Superior temporal gyrus (tissue), 1 donor: ENCODE results near the gene MLC1.

Experiments
- DNase-seq: peaks from one replicate; pipeline ENCODE4 v3.0.0-alpha.2; 2016; ENCODE audit errors: extremely low spot score

The MLC1 gene

DNA sequence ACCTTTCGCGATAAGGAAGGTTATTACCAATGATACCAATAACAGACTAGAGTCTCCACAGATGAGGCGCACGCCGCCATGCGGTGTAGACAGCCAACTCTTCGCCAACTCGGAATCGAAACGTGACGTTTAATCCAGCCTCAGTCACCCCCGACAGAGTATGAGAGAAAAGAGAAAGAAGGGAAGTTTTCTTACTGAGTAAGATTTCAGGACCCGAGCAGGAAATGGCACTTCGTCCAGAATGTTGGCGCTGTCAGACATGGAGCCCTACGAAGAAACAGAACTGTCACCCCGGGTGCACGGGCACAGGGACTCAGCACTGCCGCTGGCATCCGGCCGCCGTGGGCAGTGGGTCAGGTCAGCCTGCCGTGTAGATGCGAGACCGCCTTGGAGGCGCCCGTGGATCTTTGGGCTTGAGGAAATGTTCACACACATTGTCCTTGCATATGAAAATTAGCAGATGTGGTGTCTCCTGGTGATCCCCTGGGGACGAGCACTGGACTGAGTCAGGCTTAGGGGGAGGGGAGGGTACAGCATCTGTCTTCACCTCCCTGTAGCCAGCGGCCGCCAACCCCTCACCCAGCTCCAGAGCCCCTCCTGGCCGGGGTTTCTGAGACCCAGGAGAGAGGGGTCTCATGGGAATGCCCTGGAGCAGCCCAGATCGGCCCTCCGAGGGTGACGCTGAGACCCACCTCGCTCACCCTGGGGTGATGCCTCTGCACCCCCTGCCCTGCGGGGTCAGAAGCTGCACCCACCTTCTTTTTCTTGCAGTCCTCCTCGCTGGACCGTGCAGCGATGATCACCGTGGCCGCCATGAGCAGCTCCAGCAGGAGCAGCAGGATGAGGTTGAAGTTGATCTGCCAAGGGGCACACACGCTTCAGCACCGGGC, 8.3 kb downstream of the MLC1 start:
- DNase-seq: no peak

DNA sequence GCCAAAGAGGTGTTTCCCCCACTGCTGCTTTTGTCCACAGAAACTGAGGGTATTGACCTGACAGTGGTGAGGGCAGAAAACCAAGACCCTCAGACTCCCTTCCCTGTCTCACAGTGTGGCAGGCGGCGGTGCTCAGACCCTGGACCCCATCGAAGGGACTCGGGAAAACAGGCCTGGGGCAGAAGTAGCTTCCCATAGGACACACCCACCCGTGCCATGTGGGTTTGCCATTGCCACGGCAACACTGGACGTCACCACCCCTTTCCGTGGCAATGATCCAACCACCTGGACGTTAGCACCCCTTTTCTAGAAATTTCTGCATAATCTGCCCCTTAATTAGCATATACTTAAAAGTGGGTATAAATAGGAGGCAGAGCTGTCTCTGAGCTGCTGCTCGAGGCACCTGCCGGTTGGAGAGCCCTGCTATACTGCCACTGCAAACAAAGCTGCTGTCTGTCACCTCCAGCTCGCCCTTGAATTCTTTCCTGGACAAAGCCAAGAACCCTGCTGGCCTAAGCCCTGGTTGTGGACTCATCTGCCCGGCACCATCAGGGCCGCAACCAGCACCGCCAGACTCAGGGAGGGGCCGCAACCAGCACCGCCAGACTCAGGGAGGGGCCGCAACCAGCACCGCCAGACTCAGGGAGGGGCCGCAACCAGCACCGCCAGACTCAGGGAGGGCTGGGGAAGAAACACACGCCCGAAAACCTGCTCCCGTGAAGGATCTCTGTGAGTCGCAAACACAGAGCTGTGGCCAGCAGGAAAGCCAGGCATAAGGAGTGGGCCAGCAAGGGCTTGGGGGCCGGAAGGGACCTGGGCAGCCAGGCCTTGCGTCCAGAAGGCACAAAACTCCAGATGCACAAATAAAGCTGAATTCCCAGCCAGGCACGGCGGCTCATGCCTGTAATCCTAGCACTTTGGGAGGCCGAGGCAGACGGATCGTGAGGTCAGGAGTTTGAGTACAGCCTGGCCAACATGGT, 10.4 kb downstream of the MLC1 start:
- no peak for DNase-seq

DNA sequence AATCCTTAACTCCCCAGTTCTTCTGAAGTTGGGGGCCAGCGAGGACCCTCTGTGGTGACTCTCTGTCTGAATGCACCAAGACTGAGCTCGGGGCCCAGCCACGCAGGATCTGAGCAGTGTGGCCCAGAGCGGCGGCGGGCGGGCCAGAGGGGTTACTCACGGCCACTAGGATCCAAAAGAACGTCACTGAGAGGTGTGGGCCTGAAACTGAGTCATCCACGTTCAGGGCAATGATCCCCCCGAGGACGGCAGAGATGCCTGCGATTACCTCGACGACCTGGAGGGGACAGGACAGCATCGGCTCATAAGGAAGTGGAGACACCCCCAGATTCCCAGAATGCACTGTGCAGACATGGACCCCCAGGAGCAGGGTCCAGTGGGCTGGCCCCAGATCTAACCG, 11.2 kb downstream of the MLC1 start:
- DNase-seq: no peak

DNA sequence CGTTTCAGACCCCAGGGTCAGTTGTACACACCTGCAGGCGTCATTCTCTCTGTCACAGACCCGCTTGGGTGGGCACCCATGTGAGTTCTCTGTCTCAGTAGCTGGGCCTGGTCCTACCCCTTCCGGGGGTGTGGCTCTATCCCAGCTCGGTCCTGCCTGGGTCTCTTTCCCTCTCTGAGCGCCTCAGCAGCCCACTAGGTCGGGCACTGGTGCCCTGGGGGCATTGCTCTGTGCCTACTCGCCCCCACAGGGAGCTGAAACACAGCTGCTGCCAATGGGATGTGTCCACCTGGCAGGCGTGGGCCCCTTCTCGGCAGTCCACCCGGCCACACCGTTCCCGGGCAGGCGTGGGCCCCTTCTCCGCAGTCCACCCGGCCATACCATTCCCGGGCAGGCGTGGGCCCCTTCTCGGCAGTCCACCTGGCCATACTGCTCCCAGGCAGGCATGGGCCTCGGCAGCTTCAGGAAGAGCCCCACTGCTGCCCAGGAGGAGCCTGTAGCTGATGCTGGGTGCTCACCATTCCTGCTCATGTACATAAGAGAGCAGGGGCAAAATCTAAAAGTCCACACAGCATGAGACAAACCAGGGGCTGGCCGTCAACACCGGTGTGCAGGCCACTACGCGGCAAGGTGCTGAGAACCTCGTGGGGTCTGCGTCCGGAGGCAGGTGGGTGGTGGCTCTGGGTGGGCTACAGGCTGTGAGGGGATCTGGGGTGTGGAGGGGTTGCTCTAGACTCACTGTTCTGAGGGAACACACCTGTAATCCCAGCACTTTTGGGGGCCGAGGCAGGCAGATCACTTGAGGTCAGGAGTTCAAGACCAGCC, 12.3 kb downstream of the MLC1 start:
- no peak for DNase-seq

DNA sequence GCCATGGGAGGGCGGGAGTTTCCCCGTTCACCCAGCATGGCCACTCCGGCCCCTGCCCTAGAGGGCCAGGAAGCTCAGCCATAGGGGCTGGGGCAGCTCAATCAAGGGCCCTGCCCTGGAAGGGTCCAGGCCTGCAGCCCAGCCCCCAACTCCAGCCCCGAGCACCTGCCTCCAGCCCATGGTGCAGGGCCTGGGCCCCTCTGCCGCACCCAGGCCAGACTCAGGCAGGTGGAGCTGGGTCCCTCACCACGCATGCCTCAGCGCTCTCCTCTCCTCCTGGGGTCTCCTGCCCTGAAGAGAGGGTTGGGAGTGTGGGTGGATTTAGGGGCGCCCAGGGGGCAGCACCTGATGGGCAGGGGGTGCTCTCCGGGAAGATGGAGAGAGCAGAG, 13.1 kb downstream of the MLC1 start:
- DNase-seq: no peak

DNA sequence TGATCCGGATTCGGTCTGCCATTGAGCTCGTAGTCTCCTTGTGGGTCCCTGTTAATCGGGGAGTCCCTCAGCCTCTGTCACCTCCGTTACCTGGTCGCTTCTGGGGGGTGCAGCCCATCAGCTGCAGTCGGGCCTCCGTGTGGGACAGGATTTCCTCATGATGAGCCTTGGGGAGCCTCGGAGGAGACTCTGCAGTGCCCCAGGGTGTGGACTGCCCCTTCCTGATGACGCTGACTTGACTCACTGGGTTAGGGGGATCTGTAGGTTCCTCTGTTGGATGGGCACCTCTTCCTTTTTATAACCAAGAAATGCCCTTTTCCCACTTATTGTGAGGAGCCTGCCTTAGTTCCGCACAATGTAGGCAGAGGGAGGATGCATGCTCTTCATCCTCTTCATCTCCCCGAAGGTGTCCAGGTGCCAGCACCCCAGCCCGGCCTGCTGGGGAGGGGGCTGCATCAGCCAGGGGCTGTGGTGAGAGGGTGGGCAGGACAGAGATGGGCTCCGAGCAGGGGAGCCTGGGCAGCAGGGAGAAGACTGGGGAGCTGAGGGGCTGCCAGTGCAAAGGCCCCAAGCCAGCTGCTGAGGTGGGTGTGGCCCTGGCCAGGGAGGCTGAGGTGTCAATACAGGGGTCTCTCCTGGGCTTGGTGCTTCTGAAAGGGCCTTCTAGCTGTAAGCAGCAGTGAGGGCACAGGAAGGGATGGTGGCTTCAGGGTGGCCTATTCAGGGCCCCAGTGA, 13.6 kb downstream of the MLC1 start:
- DNase-seq: no peak

DNA sequence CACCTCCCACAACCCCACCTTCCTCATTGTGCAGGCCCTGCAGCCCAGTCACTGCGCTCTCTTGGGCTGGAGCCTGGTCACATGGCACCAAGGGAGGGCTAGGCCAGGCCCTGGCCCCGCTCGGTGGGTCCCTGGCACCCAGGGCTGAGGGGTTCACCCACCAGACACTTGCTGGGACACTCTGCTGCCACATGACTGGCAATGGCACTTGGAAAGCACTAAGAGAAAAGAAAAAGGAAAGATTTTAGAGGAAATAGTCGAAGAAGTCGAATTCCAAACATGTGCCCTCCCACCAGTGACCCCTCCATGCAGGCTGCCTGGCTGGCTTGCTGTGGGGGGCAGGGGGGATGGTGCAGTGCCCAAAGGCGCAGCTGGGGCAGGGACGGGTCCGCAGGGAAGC, 14.9 kb downstream of the MLC1 start:
- no peak for DNase-seq

DNA sequence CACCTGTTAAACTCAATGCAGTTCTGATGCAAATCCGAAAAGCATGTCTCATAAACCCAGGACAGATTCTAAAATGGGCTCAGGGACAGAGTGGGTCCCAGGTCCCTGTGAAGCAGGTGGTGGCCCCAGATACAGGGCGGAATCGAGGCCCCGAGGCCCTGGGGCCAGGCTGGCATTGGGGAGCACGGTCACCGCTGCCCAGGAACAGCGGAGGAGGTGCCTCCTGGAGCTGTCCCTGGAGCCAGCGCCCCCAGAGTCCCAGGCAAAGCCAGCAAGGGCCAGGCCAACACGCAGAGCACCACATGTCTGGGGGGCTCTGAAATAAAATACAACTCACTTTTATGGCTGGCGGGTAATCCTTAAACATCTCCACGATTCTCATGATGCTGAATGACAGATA, 17.1 kb downstream of the MLC1 start:
- DNase-seq: no peak

DNA sequence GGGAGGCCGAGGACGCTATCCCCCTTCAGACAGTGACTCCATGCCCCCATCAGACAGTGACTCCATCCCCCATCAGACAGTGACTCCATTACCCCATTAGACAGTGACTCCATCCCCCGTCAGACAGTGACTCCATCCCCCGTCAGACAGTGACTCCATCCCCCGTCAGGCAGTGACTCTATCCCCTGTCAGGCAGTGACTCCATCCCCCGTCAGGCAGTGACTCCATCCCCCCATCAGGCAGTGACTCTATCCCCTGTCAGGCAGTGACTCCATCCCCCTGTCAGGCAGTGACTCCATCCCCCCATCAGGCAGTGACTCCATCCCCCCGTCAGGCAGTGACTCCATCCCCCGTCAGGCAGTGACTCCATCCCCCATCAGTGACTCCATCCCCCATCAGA, 18.0 kb downstream of the MLC1 start:
- DNase-seq: no peak

DNA sequence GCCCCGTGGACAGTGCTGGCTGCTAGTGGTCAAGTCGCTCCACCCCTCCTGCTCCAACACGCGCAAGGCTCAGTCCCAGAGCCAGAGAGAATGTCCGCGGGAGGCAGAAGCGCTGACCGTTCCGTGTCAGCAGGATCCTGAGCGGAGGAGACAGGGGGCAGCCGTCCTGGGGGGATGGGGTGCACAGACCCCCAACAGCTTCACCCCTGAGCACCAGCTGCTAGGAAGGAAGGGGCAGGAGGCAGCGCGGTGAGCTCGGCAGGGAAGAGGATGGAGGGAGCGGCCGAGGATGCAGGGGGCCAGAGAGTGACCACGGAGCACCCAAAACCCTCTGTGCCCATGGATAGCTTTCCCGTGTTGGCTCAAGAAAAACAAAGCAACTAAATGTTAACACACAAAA, 20.8 kb downstream of the MLC1 start:
- no peak for DNase-seq

DNA sequence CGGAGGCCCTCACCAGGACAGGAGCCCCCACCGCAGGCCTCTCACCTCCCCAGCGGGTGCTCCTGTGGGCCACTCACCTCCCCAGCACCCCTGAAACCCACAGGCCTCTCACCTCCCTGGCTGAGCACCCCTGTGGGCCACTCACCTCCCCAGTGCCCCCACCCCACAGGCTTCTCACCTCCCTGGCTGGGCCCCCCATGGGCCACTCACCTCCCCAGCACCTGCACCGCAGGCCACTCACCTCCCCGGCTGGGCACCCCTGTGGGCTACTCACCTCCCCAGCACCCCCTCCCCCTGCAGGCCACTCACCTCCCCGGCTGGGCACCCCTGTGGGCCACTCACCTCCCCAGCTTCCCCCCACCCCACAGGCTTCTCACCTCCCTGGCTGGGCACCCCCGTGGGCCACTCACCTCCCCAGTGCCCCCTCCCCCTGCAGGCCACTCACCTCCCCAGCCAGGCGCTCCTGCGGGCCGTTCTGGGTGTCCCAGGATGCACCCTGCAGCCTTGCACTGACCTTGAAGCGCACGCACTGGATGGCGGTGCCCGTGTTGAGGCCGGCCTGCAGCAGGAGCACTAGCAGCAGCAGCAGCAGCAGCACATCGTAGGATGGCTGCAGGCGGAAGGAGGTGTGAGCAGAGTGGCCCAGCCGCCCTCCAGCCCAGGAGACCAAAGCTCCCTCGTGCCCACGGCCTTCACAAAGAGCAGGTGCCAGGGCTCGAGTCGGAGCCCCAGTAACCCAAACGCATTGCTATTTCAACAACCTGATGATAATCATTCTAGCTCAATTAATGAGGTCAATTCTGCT, 21.4 kb downstream of the MLC1 start:
- no peak for DNase-seq

DNA sequence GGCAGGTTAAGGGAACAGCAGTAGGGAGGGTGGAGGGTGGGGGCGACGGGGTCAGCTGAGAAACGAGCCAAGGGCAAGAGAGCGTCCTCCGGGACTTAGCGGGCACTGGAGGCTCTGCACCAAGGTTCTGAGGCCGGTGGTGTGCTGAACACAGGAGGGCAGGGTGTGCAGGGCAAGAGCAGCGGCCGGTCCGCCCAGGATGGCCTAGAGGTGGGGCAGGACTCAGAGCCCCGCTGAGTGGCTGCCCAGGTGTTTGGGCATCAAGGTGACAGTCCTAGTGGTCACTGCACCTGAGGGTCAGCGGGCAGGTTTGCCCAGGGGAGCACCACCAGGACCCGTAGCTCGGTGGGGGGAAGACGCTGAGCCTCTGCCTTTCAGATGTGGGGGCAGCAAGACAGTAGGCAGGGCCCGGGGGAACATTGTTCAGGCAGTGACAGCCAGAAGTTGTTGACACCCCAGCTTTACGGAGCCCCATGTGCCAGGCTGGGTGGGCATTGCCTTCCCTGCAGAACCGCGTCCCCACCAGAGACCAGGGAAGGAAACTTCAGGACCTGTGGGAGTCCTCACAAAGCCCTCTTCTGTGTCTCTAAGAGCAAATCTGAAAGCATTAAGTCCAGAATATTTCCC, 22.6 kb downstream of the MLC1 start:
- DNase-seq: no peak

DNA sequence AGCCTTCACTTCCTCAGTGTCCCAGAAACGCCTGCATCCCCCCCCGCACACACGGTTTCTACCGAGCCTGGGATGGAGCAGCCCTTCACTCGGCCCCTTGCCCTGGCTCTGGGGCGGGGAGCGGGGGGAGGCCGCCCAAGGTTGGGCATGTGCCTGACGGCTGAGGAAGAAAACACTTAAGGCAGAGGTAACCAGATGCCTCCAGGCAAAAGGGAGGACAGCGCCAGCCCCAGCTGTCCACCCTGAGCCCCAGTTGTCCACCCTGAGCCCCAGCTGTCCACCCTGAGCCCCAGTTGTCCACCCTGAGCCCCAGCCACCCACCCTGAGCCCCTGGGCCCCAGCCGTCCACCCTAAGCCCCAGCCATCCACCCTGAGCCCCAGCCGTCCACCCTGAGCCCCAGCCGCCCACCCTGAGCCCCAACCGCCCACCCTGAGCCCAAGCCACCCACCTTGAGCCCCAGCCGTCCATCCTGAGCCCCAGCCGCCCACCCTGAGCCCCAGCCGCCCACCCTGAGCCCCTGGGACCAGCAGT, 23.3 kb downstream of the MLC1 start:
- DNase-seq: no peak

DNA sequence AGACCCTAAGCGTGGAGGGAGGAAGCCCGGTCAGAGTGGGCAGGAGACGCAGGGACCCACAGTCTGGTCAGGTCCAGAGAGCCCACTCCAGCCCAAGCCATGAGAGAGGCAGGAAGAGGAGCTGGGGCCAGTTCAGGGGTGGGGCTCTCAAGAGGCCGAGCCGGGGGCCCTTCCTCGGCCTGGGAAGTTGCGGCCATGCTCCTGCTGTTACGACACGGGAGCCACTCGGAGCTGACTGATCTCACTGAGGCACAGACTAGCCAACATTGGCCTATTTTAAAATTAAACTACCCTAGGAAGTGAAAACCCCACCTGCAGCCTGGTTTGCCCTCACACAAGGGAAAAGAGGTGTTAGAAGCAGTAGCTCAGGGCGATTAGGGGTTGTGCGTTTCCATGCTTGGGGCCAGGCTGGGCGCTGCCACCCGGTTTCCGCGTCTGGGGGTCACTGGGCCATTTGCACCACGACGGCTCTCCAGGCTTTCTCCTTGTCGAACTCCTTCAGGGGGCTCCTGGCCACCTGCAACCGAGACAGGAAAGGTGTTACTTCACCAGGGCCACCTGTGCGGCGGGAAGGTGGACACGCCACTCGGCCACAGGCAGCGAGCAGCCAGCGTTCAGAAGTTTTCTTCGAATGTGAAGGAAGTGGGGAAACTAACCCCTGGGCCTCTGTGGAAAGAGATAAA, 23.9 kb downstream of the MLC1 start:
- no peak for DNase-seq

DNA sequence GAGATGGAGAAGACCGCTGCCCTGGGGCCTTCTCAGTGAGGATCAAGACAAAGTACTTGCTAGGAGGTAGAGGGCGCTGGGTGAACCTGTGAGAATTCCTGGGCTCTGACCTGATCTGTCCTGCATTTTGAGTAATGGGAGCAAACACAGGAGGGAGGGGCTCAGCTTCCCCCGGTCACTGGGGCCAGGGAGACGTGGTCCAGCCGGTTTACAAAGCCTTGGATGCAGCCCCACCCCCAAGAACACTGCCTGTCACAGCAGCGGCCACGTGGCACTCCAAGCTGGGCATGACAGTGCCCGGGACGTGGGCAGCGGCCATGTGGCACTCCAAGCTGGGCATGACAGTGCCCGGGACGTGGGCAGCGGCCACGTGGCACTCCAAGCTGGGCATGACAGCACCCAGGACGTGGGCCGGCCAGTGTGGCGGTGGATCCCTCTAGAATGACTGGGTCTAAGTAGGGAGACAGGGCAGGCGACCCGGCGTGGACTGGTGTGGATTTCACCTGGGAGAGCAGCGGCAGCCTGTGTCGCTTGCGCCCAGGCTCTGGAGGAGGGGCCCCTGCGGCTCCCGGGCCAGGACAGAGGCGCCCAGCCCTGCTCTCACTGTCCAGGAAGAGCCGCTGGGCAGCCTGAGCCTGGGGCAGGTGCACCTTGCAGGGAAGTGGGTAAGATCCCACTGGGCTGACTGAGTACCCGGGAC, 24.6 kb downstream of the MLC1 start:
- DNase-seq: no peak

DNA sequence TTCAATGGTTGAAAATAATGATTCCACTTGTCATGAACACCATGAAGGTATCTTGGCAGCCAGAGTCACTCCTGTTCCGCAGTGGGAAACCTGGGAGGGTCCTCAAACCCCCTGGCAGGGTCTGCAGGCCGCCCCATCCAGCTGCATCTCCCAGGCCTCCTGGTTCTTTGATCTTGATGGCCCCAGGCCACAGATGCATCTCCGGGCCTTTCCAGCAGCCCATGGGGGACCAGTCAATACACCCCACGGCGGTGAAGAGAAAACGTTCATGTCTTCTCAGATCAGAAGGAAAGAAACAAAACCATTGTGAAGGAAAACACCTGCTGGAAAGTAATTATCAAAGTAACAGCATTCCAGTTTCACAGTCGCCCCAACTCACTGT, 25.4 kb downstream of the MLC1 start:
- DNase-seq: no peak

DNA sequence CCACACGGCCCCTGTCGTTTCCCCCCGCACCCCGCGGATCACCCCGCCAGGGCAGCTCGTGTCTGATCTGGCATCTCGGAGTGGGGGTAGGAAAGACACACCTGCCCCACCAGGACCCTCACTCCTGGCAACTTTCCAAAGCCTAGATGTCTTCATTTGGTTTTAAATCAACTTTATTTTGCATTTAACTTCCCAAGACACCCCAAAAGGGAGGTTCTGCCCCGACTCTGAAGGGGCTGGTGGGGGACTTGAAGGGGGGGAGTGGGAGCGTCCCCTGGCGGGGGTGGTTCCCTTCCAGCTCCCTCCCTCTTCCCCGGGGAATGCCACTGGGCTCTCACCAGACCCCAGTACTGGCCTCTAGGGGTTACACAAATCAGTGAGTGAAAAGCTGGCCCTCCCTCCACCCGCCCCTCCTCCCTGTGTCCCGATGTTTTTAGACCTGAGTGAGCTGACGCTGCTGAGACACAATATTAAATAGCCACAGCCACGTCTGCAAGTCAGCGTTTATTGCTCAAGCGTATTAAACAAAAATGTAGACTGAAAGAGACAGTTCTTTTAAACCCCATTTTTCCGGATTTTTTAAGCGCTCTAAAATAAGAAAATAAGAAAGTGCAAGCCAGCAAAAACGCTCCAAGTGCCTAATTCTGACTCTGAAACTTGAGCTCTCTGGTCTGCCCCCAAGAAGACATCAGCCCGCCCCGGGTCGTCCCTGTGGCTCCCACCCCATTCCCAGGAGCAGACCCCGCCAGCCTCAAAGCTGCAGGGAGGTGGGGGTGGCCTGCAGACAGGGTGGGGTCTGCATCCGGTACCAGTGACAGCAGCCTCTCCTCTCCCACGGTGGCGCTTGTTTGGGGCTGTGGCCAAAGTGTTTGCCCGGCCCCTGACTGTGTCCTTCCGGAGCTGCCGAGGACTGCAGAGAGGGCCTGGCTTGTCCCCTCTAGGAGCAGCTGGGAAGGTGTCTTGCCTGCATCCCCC, 26.0 kb downstream of the MLC1 start:
- DNase-seq: no peak
